Kasumi-1 (cell line): ENCODE results near the gene OSBPL3.
A peak's percentile ranks its signal among the peaks of the same experiment; 100 is the strongest.

ENCODE experiments used
- DNase-seq, 2 experiments: peaks; one replicate each; lab custom pipeline; 2025; lab: John Stamatoyannopoulos, UW

The OSBPL3 gene

DNA sequence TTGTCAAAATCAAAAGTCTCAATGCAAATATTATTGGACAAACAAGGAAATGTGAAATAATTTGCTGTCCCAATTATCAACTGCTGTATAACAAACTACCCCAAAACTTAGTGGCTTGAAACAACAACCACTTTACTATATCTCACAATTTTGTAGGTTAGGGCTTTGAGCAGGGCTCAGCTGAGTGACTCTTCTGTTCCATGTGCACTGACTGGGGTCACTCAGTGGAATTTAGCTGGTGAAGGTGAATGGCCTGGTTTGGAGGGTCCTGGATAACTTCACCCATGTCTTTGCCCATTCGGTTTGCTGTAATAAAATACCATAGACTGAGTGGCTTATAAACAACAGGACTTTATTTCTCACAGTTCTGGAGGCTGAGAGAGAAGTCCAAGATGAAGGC lies 219.0 kb downstream of the OSBPL3 start:
- DNase-seq: no peak

DNA sequence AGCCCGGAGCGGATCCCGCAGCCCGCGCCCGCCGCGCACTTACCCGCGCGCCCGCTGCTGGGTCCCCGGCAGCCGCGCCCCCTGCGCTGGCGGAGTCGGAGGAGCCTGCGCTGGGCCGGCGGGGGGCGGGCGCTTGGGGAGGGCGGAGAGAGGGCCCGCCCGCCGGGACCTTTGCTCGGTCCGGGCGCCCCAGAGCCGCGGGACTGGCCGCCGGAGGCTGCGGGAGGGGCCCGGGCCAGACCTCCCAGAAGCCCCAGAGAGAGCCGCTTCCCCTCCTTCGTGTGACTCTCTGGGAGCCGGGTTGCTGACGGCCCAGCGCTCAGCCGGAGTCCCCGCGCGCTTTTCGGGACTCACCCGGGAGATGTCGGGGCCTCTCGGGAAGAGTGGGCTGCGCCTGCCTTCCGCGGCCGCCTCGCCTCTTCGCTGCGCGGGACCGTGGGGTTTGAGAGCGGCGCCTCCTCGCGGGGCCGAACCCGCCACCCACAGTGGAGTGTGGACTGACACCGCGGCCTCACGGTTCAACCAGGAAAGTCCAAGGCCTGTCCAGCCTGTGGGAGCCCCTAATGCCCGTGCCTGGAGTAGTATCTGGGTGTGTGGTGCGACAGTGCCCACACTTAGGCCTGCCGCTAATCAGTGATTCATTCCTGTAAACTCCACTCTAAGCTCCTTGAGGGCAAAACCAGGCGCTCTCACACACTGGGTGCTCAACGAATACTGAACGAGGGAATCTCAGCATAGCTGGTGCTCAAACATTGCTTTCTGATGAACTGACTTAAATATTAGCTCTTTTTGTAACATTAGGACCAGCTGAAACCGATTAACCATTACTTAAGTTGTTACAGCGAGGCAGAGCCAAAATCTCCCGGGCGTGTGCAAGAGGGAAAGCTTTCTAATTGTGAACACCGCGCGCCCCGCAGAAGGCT lies 222.4 kb downstream of the OSBPL3 start, which contains the start of gene GSDME:
Gene GSDME, minus strand, starts transcription at position 112 of the 923 bp plus-strand sequence. CDS start 7,690 bp downstream, outside the sequence.
- DNase-seq: peak in 1 of 2 experiments; percentile 26

DNA sequence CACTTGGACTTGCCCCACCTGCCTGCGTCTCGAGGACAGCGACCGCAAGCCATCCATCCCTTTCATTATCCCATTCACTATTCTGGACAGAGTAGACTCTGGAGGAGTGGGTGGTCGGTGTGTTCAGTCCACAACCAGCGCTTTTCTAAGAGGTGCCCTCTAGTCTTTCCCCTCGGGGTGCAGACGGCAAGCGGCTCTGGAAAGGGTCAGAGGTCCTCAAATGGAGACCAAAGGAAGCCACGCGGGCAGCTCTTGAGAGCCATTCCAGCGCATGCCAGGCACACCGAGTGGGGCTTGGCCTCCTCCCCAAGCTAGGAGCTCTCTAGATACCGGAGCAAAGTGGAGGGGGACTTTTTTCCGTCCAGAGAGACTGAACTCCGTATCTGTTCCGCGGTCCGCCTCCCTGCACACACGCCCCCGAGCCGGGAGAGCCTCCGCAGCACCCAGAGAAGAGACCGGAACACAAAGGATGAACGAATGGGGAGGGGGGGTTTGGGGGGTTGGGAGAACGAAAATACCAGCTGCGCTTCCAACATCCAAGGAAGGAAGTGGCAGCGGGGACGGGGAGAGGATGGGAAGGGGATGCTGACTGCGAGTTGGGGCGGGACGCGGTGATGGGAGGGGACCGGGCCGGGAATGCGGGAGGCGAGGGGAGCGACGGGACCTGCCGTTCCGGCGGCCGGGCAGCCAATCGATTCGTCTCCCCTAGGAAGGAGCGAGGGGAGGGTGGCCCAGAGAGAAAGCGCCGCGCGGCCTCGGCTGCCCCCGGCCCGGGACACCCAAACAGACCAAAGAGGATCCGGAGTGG lies 223.2 kb downstream of the OSBPL3 start:
- DNase-seq: peak in 1 of 2 experiments; percentile 26

DNA sequence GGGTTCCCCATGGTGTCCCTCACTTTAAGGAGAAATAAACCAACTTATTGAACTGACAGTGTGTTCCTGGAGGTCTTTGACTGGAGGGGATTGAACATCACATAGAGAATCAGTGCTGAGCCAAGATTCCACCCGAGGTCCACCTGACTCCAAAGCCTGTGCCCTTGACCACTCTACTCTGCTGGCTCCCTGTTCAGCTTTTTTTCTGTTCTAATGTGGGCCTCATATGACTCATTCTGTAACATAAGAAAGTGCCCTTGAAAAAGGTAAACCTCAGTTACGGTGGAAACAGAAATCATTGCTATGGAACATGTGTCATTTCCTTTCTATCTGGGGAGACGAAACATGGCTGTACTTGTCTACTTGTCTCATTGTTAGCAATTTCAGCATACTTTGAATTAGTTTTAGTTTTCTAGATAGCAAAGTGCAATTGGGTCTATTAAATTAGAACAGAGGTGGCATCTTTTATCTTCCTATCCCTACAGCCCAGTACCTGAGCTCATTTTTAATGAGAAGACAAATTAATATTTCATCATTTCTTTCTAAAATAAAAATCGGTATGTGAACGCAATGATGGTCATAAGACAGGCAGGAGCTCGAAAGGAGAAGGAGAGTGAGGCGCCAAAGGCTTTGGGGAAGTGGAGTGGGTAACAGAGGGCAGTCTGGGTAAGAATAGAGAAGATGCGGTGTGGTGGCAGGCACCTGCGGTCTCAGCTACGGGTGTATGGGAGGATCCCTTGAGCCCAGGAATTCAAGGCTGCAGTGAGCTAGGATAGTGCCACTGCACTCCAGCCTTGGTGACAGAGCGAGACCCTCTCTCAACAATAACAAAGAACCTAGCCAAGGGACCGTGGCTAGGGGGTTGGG lies 224.2 kb downstream of the OSBPL3 start:
- peak; percentile 30 to 61 for DNase-seq

DNA sequence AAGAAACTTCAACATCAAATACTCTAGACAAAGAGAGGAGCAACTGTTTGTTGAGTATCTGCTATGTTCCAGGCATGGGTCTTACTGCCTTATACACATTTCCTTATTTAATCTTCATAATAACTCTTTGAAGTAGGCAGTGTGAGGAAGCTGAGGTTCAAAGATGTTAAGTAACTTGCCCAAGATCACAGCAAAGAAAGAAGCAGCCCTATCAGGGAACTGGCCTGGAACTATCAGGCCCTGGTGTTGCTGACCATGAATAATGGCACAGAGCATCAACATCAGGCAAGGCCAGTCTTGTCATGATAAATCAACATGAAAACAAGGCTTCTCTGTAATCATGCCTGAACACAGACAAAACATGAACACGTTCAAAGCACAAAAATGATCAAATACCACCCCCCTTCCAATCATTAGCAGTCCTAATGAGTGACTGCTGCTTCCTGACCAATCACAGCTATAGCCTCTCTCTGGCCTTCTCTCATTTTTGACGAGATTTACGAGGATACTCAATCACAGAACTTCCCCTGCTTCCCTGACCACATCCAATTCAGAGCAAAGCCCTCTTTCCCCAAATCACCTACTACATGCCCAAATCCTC lies 225.0 kb downstream of the OSBPL3 start:
- DNase-seq: no peak

DNA sequence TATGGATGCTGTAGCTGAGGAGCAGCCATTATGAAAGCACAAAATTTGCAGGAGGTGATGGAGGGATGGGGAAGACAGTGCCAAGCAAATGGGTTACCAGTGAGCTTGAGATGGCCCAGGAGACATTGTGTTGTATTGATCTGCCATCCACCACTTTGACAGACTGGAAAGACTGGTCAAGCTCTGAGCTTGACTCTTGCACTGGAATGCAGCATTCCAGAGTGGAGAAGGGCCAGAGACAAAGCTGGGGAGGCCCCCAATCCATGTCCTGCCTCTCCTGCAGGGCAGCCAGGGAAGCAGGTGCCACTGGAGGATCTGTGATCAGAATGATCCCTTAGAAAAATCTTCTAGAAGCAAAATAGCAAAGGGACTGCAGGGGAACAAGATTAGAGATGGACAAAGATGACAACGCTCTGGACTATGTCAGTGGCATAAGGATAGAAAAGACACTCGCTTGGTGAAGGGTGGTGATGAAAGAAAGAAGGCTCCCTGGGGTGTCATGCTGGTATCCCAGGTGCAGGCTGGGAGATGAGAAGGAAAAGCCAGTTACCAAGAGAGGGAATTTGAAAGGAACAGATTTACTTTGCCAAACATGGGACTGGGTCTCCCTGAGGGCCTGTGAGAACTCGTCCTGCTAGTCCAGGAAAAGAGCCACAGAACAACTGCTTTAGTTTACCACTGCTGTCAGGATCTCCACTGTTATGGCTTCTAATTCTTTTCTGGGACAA lies 227.7 kb downstream of the OSBPL3 start:
- no peak for DNase-seq

DNA sequence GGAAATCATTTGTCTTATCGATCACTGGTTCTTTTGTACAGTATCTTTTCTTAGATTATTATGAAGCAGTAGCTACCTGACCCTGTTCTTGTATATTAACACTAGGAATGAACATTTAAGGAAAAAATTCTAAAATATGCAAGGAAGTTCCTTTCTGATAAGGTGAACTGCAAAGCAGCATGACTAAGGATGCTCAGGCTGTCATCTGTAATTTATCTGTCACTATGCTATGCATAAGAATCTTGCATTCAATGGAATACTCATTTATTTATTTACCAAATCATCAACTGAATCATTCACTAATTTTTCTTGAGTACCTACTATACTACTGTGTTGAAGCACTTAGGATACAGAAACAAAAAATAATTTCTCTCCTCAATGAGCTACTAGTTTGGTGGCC lies 228.5 kb downstream of the OSBPL3 start:
- DNase-seq: no peak

DNA sequence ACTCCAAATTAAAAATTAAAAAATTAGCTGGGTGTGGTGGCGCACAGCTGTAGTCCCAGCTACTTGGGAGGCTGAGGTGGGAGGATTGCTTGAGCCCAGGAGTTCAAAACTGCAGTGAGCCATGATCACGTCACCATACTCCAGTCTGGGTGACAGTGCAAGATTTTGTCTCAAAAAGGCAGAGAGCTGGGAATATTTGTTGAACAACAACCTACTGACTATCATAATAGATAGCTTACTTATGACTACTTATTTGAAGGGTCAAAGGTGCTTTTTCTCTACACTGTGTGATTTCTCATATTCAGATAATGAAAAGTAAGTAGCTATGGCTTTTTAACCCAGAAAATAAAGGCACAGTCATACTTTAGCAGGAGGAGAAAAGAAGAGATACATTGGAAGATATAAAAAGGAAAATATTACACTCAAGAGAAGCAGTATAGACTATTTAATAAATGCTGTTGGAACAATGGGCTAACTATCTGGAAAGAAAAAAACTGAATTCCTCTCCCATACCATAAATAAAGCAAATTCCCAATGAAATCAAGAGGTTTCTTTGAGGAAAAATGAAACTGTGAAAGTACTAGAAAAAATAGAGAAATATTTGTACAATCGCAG lies 229.4 kb downstream of the OSBPL3 start:
- DNase-seq: no peak

DNA sequence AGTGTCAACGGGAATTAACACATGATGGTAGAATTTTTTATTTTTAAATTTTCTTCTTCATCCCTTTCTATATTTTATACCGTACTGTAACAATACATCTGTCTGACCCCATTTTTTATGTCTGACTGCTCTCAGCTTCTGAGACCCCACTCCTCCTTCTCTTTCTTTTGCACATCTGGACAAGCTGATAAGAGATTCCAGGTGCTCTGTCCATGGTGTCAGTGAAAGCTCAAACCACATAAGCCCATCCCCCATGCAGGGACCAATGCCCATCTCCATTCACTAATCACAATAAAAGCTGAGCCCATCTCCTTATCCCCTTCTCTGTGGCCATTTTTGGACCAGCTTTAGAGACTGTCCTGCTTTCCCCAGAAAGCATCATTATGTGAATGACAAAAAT lies 231.5 kb downstream of the OSBPL3 start:
- DNase-seq: no peak
